Measurements from ENCODE around the gene NCKAP5. TPM values are rescaled to one million over a fixed set of nuclear protein-coding genes. Genes with fewer than 3 reads are reported as not detected.

The NCKAP5 gene
- total and polyA plus RNA-seq, 9 of the 15 experiments (the other 6 are each of a cell fraction or from before 2014, with no cell fraction given): not detected

GRCh38 chr2:133054297-133054696, 514.0 kb downstream of the NCKAP5 start (continued):
- TF ChIP-seq, protein P1, sequence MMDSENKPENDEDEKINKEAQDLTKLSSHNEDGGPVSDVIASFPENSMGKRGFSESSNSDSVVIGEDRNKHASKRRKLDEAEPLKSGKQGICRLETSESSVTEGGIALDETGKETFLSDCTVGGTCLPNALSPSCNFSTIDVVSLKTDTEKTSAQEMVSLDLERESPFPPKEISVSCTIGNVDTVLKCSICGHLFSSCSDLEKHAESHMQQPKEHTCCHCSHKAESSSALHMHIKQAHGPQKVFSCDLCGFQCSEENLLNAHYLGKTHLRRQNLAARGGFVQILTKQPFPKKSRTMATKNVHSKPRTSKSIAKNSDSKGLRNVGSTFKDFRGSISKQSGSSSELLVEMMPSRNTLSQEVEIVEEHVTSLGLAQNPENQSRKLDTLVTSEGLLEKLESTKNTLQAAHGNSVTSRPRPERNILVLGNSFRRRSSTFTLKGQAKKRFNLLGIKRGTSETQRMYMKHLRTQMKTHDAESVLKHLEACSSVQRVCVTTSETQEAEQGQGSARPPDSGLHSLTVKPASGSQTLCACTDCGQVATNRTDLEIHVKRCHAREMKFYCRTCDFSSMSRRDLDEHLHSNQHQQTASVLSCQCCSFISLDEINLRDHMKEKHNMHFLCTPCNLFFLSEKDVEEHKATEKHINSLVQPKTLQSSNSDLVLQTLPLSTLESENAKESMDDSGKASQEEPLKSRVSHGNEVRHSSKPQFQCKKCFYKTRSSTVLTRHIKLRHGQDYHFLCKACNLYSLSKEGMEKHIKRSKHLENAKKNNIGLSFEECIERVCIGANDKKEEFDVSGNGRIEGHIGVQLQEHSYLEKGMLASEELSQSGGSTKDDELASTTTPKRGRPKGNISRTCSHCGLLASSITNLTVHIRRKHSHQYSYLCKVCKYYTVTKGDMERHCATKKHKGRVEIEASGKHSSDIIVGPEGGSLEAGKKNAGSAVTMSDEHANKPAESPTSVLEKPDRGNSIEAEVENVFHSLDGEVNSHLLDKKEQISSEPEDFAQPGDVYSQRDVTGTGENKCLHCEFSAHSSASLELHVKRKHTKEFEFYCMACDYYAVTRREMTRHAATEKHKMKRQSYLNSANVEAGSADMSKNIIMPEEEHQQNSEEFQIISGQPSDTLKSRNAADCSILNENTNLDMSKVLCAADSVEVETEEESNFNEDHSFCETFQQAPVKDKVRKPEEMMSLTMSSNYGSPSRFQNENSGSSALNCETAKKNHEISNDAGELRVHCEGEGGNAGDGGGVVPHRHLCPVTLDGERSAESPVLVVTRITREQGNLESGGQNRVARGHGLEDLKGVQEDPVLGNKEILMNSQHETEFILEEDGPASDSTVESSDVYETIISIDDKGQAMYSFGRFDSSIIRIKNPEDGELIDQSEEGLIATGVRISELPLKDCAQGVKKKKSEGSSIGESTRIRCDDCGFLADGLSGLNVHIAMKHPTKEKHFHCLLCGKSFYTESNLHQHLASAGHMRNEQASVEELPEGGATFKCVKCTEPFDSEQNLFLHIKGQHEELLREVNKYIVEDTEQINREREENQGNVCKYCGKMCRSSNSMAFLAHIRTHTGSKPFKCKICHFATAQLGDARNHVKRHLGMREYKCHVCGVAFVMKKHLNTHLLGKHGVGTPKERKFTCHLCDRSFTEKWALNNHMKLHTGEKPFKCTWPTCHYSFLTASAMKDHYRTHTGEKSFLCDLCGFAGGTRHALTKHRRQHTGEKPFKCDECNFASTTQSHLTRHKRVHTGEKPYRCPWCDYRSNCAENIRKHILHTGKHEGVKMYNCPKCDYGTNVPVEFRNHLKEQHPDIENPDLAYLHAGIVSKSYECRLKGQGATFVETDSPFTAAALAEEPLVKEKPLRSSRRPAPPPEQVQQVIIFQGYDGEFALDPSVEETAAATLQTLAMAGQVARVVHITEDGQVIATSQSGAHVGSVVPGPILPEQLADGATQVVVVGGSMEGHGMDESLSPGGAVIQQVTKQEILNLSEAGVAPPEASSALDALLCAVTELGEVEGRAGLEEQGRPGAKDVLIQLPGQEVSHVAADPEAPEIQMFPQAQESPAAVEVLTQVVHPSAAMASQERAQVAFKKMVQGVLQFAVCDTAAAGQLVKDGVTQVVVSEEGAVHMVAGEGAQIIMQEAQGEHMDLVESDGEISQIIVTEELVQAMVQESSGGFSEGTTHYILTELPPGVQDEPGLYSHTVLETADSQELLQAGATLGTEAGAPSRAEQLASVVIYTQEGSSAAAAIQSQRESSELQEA (IDR thresholded peaks at IDR 0.05; ENCODE audit: low read depth): no peak
- TF ChIP-seq ZNF518B (CRISPR knock-in tag; IDR thresholded peaks at IDR 0.05) (no peak), HOXB6 (CRISPR knock-in tag; IDR thresholded peaks at IDR 0.05; ENCODE audit: borderline replicate concordance) (no peak), CBX2 (IDR thresholded peaks at IDR 0.05; ENCODE audit: insufficient read depth, low read length, poor library complexity, severe bottlenecking) (no peak), ETV1 (tag; conservative IDR thresholded peaks at IDR 0.05; ENCODE audit: low read depth) (no peak), MCM7 (IDR thresholded peaks at IDR 0.05) (no peak), KDM5B (IDR thresholded peaks at IDR 0.05; ENCODE audit: insufficient replicate concordance, low read depth, low read length) (no peak), MECOM (CRISPR knock-in tag; IDR thresholded peaks at IDR 0.05) (no peak), KDM1A (IDR thresholded peaks at IDR 0.05) (no peak), MAFK (IDR thresholded peaks at IDR 0.05; ENCODE audit: low read length) (no peak)
- TF ChIP-seq, protein P2, sequence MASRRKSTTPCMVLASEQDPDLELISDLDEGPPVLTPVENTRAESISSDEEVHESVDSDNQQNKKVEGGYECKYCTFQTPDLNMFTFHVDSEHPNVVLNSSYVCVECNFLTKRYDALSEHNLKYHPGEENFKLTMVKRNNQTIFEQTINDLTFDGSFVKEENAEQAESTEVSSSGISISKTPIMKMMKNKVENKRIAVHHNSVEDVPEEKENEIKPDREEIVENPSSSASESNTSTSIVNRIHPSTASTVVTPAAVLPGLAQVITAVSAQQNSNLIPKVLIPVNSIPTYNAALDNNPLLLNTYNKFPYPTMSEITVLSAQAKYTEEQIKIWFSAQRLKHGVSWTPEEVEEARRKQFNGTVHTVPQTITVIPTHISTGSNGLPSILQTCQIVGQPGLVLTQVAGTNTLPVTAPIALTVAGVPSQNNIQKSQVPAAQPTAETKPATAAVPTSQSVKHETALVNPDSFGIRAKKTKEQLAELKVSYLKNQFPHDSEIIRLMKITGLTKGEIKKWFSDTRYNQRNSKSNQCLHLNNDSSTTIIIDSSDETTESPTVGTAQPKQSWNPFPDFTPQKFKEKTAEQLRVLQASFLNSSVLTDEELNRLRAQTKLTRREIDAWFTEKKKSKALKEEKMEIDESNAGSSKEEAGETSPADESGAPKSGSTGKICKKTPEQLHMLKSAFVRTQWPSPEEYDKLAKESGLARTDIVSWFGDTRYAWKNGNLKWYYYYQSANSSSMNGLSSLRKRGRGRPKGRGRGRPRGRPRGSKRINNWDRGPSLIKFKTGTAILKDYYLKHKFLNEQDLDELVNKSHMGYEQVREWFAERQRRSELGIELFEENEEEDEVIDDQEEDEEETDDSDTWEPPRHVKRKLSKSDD (conservative IDR thresholded peaks at IDR 0.05; ENCODE audit: low read length): no peak

Measured in K562 (cell line).